CD4-positive, alpha-beta T cell treated with Interleukin-15 for 4 hours (primary cell): Measurements from ENCODE around the gene PSORS1C2.
A peak's percentile ranks its signal among the peaks of the same experiment; 100 is the strongest.
"Not testable (repeated sequence)": the region's sequence is repeated elsewhere in the genome, so short reads cannot be mapped to it uniquely, and the experiment has no call there.

ENCODE experiments used
- DNase-seq: peaks from one replicate; pipeline ENCODE4 v3.0.0-alpha.2; 2020; ENCODE audit warnings: low spot score

Gene PSORS1C2

DNA sequence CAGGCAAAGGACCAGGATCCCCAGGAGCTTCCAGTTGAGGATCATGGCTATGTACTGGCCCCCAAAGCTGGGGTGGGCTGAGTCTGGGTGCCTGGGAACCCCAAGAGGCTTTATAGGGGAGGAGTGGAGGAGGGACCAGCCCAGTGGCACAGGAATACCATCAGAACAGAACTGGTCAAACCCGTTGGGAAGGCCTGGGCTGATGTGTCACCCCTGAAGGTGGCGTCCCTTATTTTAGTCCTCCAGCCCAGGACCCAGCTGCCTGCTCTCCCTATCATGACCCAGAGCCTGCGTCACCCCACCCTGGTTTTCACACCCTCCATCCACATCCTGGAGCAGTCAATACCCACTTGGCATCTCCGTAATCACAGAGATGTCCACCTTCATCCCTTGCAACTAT lies at the start of gene PSORS1C2:
PSORS1C2 (minus strand) TSS at position 85 of the 400 bp plus-strand sequence; CDS start at position 45, 40 bp downstream.
- DNase-seq = no peak

DNA sequence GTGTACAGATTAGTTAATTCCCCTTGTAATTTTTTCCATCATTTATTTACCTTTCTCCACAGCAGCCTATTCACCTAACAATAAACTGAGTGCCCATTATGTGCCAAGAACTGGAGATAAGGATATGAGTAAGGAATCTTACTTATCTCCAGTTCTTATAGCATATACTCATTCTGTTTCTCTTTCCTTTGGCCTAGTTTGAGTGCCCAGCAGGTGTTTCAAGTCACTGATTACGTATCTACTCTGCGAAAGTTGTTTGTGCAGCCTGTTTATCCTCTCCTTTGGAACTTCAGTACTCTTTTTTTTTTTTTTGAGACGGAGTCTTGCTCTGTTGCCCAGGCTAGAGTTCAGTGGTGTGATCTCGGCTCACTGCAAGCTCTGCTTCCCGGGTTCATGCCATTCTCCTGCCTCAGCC lies 48.9 kb upstream of the PSORS1C2 start:
- no peak for DNase-seq

DNA sequence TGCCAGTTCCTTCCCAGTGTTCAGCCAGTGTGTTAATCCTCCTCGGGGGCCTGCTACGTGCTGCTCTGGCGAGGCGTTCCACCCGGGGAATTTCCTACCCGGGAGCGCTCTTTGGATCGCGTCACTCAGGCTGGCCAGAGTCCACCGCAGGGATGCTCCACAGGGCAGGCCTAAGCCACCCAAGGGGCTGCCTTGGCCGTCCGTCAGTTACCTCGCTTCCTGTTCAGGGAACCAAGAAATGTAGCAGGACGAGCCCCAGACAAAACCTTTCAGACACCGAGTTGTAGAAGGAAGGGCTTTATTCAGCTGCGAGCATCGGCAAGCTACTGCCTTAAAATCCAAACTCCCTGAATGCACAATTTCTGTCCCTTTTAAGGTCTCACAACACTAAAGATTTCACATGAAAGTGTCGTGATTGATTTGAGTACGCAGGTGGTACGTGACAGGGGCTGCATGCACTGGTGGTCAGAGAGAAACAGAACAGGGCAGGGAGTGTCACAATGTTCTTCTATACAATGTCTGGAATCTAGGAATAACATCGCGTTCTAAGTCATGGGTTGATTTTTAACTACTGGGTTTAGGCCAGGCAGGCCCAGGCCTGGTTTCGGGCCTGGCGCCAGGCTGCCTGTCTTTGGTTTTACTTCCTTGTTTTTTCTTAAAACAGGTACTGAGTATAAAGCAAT lies 47.3 kb upstream of the PSORS1C2 start:
- DNase-seq = no peak

DNA sequence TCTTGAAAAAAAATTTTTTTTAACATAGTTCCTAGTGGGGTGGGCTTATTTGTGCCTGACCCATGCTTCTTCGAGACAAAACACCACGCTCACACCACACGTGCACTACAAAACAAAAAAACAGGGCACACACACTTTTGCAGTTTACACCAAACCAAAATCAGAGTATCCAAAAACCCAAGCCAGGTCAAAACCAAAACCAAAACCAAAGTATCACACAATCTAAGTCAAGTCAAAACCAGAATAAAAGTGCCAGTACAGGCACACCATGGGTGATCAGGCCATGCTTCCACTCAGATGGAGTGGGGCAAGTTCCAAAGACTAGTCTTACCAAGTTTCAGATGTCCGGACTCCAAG lies 46.8 kb upstream of the PSORS1C2 start:
- not testable (repeated sequence) for DNase-seq

DNA sequence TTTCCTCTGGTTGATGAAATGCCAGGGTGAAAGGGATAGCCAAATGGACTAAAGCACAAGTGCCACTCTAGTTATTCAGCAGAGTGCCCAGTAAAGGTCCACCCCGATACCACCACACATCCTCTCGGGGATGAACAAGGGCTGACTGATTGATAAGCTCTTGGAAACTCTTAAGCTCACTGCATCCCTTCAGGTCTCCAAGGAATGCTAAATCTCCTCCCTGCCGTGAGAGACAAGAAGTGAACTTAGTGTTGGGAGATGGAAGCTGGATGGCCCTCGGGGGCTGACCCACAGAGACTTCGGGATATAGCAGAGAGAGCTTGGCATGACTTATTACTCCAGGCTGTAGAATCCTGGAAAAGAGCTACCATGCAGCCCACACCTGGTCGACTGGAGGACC lies 45.0 kb upstream of the PSORS1C2 start:
- not testable (repeated sequence) for DNase-seq

DNA sequence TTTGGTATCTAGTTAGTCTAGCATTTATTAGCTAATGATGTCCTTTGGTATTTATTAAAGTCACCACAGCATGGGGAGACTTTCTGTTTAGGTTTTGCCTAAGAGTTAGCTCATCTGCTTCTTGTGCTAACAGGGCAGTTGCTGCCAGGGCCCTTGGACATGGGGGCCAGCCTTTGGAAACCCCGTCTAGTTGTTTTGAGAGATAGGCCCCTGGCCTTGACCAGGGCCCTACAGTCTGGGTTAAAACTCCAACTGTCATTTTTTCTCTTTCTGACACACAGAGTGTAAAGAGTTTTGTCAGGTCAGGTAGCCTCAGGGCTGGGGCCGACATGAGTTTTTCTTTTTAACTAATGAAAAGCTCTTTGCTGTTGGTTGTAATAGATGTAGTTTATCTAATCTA lies 44.4 kb upstream of the PSORS1C2 start:
- not testable (repeated sequence) for DNase-seq

DNA sequence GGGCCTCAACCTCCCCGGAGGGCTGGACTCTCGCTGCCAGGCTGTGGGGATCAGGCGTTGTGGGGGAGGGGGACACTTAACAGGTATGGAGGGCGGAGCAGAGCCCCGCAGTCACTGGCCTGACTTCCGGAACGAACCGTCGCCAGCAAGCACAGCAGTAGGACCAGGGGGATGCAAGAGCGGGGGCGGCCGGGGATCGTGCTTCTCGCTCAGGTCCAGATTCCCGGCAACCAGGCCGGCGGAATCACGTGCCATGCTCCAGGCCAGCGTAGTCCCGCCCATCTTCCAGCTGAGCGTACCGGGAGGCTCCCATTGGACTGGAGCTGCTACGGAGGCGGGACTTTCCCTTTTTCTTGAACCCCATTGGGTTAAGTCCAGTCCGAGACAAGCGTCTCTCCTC lies 41.6 kb upstream of the PSORS1C2 start:
- peak; percentile 73 for DNase-seq

DNA sequence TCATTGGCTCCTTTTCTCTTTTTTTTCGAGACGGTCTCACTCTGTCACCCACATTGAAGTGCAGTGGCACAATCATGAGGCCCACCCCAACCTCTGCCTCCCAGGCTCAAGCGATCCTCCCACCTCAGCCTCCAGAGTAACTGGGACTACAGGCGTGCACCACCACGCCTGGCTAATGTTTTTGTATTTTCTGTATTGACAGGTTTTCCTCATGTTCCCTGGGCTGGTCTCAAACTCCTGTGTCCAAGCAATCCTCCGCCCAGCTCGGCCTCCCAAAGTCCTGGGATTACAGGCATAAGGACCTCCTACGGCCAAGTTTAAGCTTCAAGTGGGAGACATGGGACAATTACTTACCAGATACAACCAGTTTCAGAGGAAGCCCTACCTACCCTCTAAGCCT lies 41.0 kb upstream of the PSORS1C2 start:
- no peak for DNase-seq

DNA sequence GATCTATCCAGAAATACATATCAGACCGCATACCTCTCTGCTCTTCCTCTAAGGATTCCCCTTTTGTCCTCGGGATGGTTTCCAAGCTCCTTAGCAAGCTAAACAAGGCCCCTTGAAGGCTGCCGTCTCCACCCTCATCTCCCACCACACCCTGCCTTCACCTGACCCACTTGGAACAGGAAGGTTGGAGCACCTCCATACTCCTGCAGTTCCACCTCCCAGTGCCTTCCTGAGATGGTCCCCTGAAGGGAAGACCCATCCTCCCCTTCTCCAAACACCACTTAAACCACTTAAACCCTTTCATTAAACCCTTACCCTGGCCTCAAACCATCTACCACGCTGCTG lies 40.1 kb upstream of the PSORS1C2 start:
- DNase-seq = no peak

DNA sequence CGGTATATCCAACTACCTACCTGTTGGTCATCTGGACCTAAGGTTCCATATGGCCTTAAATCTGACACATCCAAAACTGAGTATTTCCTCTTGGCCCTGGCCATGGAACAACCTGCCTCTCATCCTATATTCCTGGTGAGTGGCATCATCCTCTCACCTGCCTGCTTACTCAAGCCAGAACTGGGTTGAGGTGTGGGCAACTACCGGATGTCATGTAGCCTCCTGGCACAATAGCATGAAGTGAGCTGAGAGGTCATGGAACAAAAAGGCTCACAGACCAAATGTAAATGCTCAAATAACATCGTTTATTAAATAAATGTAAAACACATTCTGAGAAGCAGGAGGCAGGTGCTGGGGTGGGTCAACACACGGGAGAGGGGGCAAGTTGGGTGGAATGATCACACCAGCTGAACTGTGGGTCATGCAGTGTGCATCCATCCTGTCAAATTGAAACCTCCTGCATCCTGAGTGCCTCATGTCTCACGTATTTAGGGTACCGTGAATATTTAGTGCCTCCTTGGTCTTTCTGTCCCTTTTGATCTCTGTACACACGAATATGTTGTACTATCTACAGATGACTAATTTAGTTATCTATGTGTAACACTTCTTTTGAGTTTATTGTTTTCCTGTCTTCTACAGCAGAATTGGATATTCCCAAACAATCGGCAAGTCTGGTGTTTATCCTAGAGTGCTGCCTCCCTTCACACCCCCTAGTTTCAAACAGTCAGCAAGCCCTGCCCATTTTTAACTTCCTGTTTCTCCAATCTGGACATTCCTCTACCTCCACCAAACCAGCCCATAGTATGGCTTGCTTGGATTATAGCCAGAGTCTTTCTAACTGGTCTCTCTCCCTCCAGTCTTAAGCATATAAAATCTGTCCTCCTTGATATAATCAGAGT lies 39.5 kb upstream of the PSORS1C2 start:
- DNase-seq = no peak

DNA sequence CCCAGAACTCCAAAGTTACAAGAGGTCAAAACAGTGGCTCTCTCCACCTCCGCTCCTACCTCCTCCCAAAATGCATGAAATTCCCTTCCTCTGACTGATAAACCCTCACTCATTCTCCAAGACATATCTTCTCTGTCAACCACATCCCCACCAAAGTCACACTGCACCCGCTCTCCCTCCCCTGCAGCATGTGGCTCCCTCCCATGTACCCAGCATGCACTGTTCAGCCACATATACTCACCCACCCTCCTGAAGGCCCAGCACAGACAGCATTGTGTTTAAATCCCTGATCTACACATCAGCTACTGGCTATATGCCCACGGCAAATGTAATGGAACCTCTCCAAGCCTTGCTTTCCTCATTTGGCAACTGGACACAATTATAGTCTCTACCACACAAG lies 37.1 kb upstream of the PSORS1C2 start:
- DNase-seq = no peak

DNA sequence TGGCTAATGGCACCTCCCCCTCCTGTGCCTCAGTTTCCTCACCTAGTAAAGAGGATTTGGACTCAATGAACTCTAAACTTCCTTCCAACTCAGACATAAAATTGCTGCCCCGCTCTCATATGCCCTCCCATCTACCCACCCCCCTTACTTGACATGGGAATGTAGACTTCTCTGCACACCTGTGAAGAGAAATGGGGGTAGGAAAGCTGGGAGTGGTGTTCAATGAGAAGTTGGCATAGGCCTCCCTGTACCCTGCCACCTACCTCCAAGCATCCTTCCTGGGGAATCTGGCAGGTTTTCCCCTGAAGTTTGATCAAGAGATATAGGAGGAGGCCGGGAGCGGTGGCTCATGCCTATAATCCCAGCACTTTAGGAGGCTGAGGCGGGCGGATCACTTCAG lies 35.5 kb upstream of the PSORS1C2 start:
- DNase-seq = no peak

DNA sequence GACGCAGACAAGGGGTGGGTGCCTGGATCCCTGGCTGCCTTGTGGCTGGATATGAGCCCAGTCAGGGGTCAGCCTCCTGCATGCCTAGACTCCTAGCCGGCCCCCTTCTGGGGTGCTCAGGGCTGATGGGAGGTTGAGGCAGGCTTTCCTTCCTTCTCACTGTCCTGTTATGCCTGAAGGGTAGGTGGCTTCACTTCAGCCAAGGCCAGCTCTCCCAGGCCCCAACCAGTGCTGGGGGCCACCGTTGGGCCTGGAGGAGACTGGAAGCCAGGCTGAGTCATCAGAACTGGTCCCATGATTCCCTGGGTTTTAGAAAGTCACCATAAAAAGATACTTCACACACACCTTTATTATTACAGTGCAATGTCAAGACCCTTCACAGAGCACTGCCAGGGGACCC lies 34.5 kb upstream of the PSORS1C2 start:
- no peak for DNase-seq

DNA sequence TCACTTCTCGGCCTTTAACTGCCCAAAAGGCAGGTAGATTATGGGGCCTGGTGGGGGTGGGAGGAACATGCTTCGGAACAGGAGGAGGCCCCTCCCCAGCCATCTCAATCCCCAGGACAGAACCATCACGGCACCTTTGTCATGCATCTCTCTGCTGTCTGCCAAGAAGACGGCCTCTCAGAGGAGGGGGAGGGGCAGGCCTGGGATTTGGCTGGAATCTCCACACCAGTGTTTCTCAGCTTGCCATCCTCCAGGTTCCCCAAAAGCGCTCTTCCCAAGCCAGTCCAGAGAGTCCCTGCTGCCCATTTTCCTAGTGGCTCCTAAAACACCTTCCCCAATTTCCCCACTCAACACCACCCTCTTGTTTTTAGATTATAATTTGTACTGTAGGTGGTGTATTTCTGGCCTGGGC lies 34.1 kb upstream of the PSORS1C2 start:
- DNase-seq = no peak

DNA sequence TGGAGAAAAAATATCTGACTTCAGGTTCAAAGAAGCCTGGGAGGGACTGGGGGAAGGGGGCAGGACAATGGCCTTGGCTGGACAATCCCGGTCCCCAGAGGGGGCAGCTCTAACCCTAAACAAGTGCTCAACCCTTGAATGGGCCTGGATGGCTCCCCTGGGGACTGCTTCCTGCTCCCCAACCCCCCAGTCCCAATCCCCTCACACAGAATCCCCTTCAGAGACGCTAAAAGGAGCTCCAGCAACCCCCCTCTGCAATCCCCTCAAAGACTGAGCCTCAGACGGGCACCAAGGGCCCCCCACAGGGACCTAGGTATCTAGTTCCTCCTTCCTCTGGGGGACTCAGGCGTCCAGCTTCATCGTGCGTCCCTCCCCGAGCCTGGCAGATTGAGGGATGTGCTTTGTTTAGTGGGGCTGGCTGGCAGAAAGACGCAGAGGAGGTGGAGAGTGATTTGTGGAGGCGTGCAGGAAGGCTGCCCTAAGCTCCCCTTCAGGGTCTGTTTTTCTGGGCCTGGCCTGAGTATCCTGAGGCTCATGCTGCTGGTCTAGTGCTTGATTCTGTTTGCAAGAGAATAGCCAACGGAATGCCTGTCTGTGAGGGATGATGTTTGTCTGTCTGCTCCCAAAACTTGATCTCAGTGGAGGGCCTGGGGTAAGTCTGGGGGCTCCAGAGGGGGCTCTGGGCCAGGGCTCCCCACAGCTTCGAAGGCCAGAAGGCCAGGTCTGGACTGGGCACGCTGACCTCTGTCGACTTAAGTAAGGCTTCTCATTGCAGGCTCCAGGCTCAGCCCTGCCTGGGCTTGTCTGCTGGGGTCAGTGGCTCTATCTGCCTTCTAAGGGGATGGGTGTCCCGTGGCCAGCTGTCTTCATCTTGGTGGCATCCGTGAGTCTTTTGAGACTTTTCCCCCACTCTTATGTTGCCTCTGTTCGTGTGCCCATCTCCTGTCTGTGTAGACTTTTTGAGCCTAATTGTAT lies 33.4 kb upstream of the PSORS1C2 start:
- no peak for DNase-seq

DNA sequence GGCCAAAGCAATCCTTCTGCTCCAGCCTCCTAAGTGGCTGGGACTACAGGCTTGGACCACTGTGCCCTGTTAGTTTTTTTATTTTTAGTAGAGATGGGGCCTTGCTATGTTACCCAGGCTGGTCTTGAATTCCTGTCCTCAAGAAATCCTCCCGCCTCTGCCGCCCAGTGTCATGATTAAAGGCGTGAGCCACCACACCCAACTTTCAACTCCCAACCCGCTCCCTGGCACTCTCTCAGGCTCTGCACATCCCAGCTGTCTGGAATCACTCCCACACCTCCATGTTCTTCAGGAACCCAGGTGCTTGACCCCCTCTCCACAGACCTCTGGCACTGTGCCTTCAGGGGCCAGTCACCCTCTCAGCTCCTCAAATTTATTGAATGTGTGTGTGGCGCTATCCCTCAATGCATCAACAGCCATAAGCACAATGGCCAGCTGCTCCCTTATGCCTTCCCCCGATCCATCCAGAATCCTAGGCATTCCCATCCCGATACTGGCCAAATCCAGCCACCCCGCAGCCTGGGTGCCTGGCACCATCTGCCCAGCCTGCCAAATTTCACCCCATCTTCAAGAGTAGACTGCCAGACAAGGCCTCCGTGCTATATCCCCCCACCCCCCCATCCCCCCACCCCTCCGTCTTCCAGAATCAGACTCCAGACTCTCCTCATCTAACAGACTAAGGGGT lies 32.3 kb upstream of the PSORS1C2 start:
- no peak for DNase-seq

DNA sequence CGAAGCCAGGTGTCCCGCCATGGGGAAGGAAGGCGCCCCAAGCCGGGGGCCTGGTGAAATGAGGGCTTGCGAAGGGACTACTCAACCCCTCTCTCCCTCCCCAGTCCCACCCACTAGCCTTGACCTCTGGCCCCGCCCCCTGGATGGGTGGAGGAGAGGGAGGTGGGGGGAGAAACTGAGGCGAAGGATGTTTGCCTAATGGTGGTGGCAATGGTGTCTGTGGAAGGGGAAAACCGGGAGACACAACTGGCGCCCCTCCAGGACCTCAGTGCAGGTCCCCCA lies 31.7 kb upstream of the PSORS1C2 start, which contains the start of gene POU5F1:
POU5F1 (minus strand) TSS at position 83 of the 282 bp plus-strand sequence; CDS start at position 21, 62 bp downstream.
- no peak for DNase-seq

DNA sequence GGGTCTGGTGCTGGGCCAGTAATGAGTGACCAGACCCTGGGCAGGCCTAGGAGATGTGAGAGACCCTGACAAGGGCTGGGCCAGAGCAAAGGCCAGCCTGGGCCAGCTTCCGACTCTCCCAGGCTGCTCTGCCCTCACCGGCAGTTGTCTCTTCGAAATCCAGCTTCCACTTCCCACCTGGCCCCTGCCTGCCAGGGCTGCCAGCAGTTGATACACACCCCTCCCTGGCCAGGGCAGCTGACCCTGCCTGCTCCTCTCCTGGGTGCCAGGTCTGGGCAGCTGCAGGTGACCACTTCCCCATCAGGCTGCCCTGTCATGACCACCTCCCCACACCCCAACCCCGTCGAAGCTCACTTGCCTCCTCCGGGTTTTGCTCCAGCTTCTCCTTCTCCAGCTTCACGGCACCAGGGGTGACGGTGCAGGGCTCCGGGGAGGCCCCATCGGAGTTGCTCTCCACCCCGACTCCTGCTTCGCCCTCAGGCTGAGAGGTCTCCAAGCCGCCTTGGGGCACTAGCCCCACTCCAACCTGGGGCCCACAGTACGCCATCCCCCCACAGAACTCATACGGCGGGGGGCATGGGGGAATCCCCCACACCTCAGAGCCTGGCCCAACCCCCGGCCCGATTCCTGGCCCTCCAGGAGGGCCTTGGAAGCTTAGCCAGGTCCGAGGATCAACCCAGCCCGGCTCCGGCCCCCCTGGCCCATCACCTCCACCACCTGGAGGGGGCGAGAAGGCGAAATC lies 31.2 kb upstream of the PSORS1C2 start:
- DNase-seq = not testable (repeated sequence)

DNA sequence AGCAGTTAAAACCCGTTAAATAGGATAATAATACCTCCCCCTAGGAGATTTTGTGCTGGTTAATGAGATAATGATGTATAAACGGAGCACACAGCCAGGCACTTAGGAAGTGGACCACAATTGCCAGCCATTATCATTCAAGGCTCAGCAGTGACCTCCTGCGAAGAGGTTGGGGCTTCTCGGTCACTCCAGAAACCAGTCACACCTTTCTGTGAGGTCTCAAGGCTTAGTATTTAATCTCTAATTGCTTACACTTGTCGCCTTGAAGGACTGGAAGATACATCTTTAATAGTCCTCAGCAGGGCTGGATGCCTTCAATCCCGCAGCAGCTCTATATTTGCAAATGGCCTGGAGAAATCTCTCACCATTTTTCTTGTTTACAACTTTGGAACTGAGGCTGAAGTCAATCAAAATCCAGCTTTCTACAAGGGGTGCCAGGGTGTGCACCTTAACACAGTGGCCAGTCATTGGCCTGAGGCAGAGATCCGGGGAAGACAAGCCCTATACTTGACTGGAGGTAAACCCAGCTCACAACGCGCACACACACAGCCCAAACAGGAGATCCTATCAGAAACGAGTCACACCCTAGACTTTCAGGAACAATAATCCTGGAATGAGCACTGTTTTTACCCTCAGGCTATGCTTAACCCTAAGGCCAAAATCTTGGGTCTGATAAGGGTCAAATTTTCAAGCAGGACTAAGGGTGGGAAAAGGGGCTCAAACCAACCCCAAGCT lies 30.4 kb upstream of the PSORS1C2 start:
- DNase-seq = no peak

DNA sequence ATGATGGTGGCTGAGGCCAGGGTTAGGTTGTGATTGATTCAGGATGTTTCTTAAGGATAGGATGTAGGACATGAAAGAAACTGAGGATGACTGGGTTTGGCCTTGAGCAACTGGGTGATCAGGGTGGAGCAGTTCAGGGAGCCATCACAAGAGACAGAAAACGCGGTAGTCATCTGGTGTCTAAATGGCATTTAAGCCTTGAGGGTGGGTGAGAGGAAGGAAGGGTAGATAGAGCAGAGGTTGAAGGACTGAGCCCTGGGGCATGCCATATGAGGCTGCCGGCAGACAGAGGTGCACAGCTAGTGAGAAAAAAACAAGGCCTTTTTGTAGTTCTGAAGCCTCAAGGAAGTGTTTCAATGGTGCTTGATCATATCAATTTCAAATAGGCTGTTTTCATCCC lies 29.7 kb upstream of the PSORS1C2 start:
- DNase-seq = no peak
